WTC11 (cell line): ENCODE measurements around the gene SMAD6. TPM values are rescaled to one million over a fixed set of nuclear protein-coding genes. Genes with fewer than 3 reads are reported as not detected.
A peak's percentile ranks its signal among the peaks of the same experiment; 100 is the strongest.

Experiments used
- ATAC-seq: fragments of 200-7000 bp; cut with Tn5 transposase; 2 replicates; pipeline ENCODE4 v1.10.0; 2021; ENCODE audit warnings: mild to moderate bottlenecking, moderate library complexity
- CTCF ChIA-PET: fragments of 300-600 bp; sonication (Branson Sonifier 250); formaldehyde crosslinking; loops from one replicate; lab custom pipeline; 2021; ENCODE audit warnings: antibody characterized with exemption; lab: Charles Lee
- POLR2A ChIA-PET: fragments of 350-600 bp; sonication (Branson Sonifier 250); formaldehyde crosslinking; loops from one replicate; lab custom pipeline; 2021; ENCODE audit warnings: antibody characterized with exemption; lab: Charles Lee
- DNase-seq: peaks from one replicate; pipeline ENCODE4 v3.0.0; 2021; ENCODE audit warnings: low spot score
- H3K27ac Mint-ChIP-seq: 2 replicates; pipeline ENCODE4 v1.8.0; 2021; ENCODE audit warnings: mixed read lengths
- H3K27me3 Mint-ChIP-seq: 2 replicates; pipeline ENCODE4 v1.8.0; 2021; ENCODE audit warnings: low read depth, mild to moderate bottlenecking, moderate library complexity, mixed read lengths
- H3K36me3 Mint-ChIP-seq: 2 replicates; pipeline ENCODE4 v1.8.0; 2021; ENCODE audit warnings: mixed read lengths
- H3K4me1 Mint-ChIP-seq: 2 replicates; pipeline ENCODE4 v1.8.0; 2022; ENCODE audit warnings: mixed read lengths
- H3K4me3 Mint-ChIP-seq: 2 replicates; pipeline ENCODE4 v1.8.0; 2021; ENCODE audit warnings: mild to moderate bottlenecking, moderate library complexity, mixed read lengths
- H3K9me3 Mint-ChIP-seq: 2 replicates; pipeline ENCODE4 v1.8.0; 2021; ENCODE audit warnings: mixed read lengths
- CREM ChIP-seq: sonication (generic); formaldehyde crosslinking; IDR thresholded peaks from 2 replicates; pipeline ENCODE4 v1.8.1; 2022; ENCODE audit warnings: mild to moderate bottlenecking, missing genetic modification reagents, moderate library complexity
- E2F4 ChIP-seq: sonication (generic); formaldehyde crosslinking; IDR thresholded peaks from 2 replicates; pipeline ENCODE4 v1.8.1; 2022; ENCODE audit warnings: low read depth, mild to moderate bottlenecking, moderate library complexity, missing genetic modification reagents, borderline replicate concordance
- EMX1 ChIP-seq: fragments of 250-450 bp; sonication (Bioruptor Pico); IDR thresholded peaks from 2 replicates; pipeline ENCODE4 v1.8.0; 2021; ENCODE audit warnings: mild to moderate bottlenecking
- FOXJ3 ChIP-seq: sonication (generic); formaldehyde crosslinking; IDR thresholded peaks from 2 replicates; pipeline ENCODE4 v1.9.0; 2021; ENCODE audit warnings: missing genetic modification reagents, mild to moderate bottlenecking, borderline replicate concordance
- FOXP1 ChIP-seq: sonication (generic); formaldehyde crosslinking; IDR thresholded peaks from 2 replicates; pipeline ENCODE4 v1.8.0; 2022; ENCODE audit warnings: missing genetic modification reagents, mild to moderate bottlenecking, moderate library complexity, borderline replicate concordance
- GABPB1 ChIP-seq: sonication (generic); formaldehyde crosslinking; IDR thresholded peaks from 2 replicates; pipeline ENCODE4 v1.8.1; 2023; ENCODE audit warnings: mild to moderate bottlenecking, missing genetic modification reagents
- MXD4 ChIP-seq: fragments of 250-450 bp; sonication (Bioruptor Pico); IDR thresholded peaks from 2 replicates; pipeline ENCODE4 v1.8.0; 2021; ENCODE audit warnings: mild to moderate bottlenecking, moderate library complexity, borderline replicate concordance
- PREB ChIP-seq: sonication (generic); formaldehyde crosslinking; IDR thresholded peaks from 2 replicates; pipeline ENCODE4 v1.8.1; 2022; ENCODE audit warnings: mild to moderate bottlenecking, missing genetic modification reagents, moderate library complexity, borderline replicate concordance
- RORB ChIP-seq: fragments of 250-450 bp; sonication (Bioruptor Pico); IDR thresholded peaks from 2 replicates; pipeline ENCODE4 v1.9.0; 2021; ENCODE audit warnings: mild to moderate bottlenecking
- SMAD4 ChIP-seq: sonication (generic); formaldehyde crosslinking; IDR thresholded peaks from 2 replicates; pipeline ENCODE4 v1.8.0; 2022; ENCODE audit warnings: mild to moderate bottlenecking, missing genetic modification reagents
- USF1 ChIP-seq: sonication (generic); formaldehyde crosslinking; IDR thresholded peaks from 2 replicates; pipeline ENCODE4 v1.8.0; 2022; ENCODE audit warnings: mild to moderate bottlenecking, missing genetic modification reagents
- ZBTB21 ChIP-seq: sonication (generic); formaldehyde crosslinking; IDR thresholded peaks from 2 replicates; pipeline ENCODE4 v1.8.1; 2023; ENCODE audit warnings: mild to moderate bottlenecking, missing genetic modification reagents, borderline replicate concordance
- ZNF219 ChIP-seq: sonication (generic); formaldehyde crosslinking; IDR thresholded peaks from 2 replicates; pipeline ENCODE4 v1.8.0; 2023; ENCODE audit warnings: missing genetic modification reagents, mild to moderate bottlenecking, borderline replicate concordance
- ZNF263 ChIP-seq: sonication (generic); formaldehyde crosslinking; IDR thresholded peaks from 2 replicates; pipeline ENCODE4 v1.8.1; 2022; ENCODE audit warnings: low read depth, mild to moderate bottlenecking, moderate library complexity, missing genetic modification reagents
- total RNA-seq: library from RNA; stranded (reverse); gene quantifications from 3 replicates; pipeline ENCODE4 v1.2.3, GENCODE V29; 2021
- TF ChIP-seq, protein P1 (sequence below): sonication (generic); formaldehyde crosslinking; conservative IDR thresholded peaks from 2 replicates; pipeline ENCODE4 v1.8.1; 2023; ENCODE audit warnings: mild to moderate bottlenecking, low read depth, missing genetic modification reagents, moderate library complexity
- TF ChIP-seq, protein P2 (sequence below): fragments of 250-450 bp; sonication (Bioruptor Pico); IDR thresholded peaks from 2 replicates; pipeline ENCODE4 v1.9.0; 2021; ENCODE audit warnings: moderate library complexity, mild to moderate bottlenecking, inconsistent platforms, borderline replicate concordance
- TF ChIP-seq, protein P3 (sequence below): sonication (generic); formaldehyde crosslinking; IDR thresholded peaks from 2 replicates; pipeline ENCODE4 v1.8.1; 2022; ENCODE audit warnings: missing genetic modification reagents, borderline replicate concordance
- TF ChIP-seq, protein P4 (sequence below): fragments of 250-450 bp; sonication (Bioruptor Pico); IDR thresholded peaks from 2 replicates; pipeline ENCODE4 v2.1.2; 2022; ENCODE audit warnings: mild to moderate bottlenecking, moderate library complexity
- TF ChIP-seq, protein P5 (sequence below): sonication (generic); formaldehyde crosslinking; IDR thresholded peaks from 2 replicates; pipeline ENCODE4 v1.8.1; 2022; ENCODE audit warnings: low read depth, missing genetic modification reagents, borderline replicate concordance
- TF ChIP-seq, protein P6 (sequence below): sonication (generic); formaldehyde crosslinking; IDR thresholded peaks from 2 replicates; pipeline ENCODE4 v1.8.1; 2023; ENCODE audit warnings: mild to moderate bottlenecking, missing genetic modification reagents

The SMAD6 gene
- total RNA-seq, 1 experiment from 2014 or later = 13.9 TPM

GRCh38 chr15:66716656-66717020 lies 14.6 kb downstream of the SMAD6 start:
- peaks cover 13% of the 10 kb centered on the region for H3K36me3 Mint-ChIP-seq
- H3K9me3 Mint-ChIP-seq = no peaks in the 10 kb centered on the region
- DNase-seq = no peak
- peaks cover 26% of the 10 kb centered on the region for H3K4me1 Mint-ChIP-seq
- ChIA-PET POLR2A (no interaction called here), CTCF (interaction anchor here (1.9 kb wide), 1 partner anchor 57 kb away, joined by 4 read pairs; no protein-coding TSS in a partner anchor)
- H3K27ac Mint-ChIP-seq = no peak overlapping the region; the same call in 1 of the 2 replicates
- no peak overlapping the region for H3K4me3 Mint-ChIP-seq
- no peak for ATAC-seq
- TF ChIP-seq, protein P1, sequence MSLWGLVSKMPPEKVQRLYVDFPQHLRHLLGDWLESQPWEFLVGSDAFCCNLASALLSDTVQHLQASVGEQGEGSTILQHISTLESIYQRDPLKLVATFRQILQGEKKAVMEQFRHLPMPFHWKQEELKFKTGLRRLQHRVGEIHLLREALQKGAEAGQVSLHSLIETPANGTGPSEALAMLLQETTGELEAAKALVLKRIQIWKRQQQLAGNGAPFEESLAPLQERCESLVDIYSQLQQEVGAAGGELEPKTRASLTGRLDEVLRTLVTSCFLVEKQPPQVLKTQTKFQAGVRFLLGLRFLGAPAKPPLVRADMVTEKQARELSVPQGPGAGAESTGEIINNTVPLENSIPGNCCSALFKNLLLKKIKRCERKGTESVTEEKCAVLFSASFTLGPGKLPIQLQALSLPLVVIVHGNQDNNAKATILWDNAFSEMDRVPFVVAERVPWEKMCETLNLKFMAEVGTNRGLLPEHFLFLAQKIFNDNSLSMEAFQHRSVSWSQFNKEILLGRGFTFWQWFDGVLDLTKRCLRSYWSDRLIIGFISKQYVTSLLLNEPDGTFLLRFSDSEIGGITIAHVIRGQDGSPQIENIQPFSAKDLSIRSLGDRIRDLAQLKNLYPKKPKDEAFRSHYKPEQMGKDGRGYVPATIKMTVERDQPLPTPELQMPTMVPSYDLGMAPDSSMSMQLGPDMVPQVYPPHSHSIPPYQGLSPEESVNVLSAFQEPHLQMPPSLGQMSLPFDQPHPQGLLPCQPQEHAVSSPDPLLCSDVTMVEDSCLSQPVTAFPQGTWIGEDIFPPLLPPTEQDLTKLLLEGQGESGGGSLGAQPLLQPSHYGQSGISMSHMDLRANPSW = no peak
- H3K27me3 Mint-ChIP-seq = no peaks in the 10 kb centered on the region

GRCh38 chr15:66718220-66718988 lies 16.4 kb downstream of the SMAD6 start:
- Mint-ChIP-seq H3K4me1 (peaks cover 28% of the 10 kb centered on the region), H3K27ac (peak overlapping the region; percentile 40; the same call in 1 of the 2 replicates), H3K4me3 (no peak overlapping the region), H3K36me3 (peaks cover 13% of the 10 kb centered on the region), H3K9me3 (no peaks in the 10 kb centered on the region), H3K27me3 (no peaks in the 10 kb centered on the region)
- DNase-seq (no peak), ATAC-seq (no peak)
- ChIA-PET POLR2A (no interaction called here), CTCF (interaction anchor here (0.5 to 5.7 kb wide), 4 partner anchors 12 to 758 kb away, joined by 3 to 22 read pairs (median 3); no protein-coding TSS in a partner anchor)
- no peak for TF ChIP-seq ZBTB21 (CRISPR knock-in tag)
- TF ChIP-seq, protein P2, sequence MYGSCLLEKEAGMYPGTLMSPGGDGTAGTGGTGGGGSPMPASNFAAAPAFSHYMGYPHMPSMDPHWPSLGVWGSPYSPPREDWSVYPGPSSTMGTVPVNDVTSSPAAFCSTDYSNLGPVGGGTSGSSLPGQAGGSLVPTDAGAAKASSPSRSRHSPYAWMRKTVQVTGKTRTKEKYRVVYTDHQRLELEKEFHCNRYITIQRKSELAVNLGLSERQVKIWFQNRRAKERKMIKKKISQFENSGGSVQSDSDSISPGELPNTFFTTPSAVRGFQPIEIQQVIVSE (CRISPR knock-in tag) = no peak
- TF ChIP-seq FOXP1 (CRISPR knock-in tag) = no peak
- no peak for TF ChIP-seq USF1 (CRISPR knock-in tag)
- no peak for TF ChIP-seq GABPB1 (CRISPR knock-in tag)
- TF ChIP-seq CREM (CRISPR knock-in tag) = no peak
- TF ChIP-seq SMAD4 = no peak
- no peak for TF ChIP-seq E2F4 (CRISPR knock-in tag)
- TF ChIP-seq ZNF219 (CRISPR knock-in tag) = no peak
- no peak for TF ChIP-seq RORB (CRISPR knock-in tag)
- TF ChIP-seq, protein P3, sequence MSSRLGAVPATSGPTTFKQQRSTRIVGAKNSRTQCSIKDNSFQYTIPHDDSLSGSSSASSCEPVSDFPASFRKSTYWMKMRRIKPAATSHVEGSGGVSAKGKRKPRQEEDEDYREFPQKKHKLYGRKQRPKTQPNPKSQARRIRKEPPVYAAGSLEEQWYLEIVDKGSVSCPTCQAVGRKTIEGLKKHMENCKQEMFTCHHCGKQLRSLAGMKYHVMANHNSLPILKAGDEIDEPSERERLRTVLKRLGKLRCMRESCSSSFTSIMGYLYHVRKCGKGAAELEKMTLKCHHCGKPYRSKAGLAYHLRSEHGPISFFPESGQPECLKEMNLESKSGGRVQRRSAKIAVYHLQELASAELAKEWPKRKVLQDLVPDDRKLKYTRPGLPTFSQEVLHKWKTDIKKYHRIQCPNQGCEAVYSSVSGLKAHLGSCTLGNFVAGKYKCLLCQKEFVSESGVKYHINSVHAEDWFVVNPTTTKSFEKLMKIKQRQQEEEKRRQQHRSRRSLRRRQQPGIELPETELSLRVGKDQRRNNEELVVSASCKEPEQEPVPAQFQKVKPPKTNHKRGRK = no peak
- TF ChIP-seq, protein P4, sequence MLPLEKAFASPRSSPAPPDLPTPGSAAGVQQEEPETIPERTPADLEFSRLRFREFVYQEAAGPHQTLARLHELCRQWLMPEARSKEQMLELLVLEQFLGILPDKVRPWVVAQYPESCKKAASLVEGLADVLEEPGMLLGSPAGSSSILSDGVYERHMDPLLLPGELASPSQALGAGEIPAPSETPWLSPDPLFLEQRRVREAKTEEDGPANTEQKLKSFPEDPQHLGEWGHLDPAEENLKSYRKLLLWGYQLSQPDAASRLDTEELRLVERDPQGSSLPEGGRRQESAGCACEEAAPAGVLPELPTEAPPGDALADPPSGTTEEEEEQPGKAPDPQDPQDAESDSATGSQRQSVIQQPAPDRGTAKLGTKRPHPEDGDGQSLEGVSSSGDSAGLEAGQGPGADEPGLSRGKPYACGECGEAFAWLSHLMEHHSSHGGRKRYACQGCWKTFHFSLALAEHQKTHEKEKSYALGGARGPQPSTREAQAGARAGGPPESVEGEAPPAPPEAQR (CRISPR knock-in tag) = no peak
- no peak for TF ChIP-seq ZNF263 (CRISPR knock-in tag)
- TF ChIP-seq FOXJ3 = no peak
- TF ChIP-seq, protein P5, sequence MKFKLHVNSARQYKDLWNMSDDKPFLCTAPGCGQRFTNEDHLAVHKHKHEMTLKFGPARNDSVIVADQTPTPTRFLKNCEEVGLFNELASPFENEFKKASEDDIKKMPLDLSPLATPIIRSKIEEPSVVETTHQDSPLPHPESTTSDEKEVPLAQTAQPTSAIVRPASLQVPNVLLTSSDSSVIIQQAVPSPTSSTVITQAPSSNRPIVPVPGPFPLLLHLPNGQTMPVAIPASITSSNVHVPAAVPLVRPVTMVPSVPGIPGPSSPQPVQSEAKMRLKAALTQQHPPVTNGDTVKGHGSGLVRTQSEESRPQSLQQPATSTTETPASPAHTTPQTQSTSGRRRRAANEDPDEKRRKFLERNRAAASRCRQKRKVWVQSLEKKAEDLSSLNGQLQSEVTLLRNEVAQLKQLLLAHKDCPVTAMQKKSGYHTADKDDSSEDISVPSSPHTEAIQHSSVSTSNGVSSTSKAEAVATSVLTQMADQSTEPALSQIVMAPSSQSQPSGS (CRISPR knock-in tag) = no peak
- TF ChIP-seq, protein P6, sequence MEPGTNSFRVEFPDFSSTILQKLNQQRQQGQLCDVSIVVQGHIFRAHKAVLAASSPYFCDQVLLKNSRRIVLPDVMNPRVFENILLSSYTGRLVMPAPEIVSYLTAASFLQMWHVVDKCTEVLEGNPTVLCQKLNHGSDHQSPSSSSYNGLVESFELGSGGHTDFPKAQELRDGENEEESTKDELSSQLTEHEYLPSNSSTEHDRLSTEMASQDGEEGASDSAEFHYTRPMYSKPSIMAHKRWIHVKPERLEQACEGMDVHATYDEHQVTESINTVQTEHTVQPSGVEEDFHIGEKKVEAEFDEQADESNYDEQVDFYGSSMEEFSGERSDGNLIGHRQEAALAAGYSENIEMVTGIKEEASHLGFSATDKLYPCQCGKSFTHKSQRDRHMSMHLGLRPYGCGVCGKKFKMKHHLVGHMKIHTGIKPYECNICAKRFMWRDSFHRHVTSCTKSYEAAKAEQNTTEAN = no peak
- no peak for TF ChIP-seq EMX1 (CRISPR knock-in tag)
- TF ChIP-seq PREB = no peak
- TF ChIP-seq MXD4 = no peak
